Breast epithelium (tissue), 3 donors: ENCODE results near the gene CRTC3.

Experiments used
- CTCF ChIP-seq, 3 donors: fragments of 450-650 bp; IDR thresholded peaks; one replicate each; pipeline ENCODE4 v1.5.1; 2016 to 2017; ENCODE audit warnings: antibody characterized with exemption in 3 of 3, mild to moderate bottlenecking in 3 of 3, moderate library complexity in 3 of 3
- POLR2A ChIP-seq: fragments of 450-650 bp; IDR thresholded peaks from one replicate; pipeline ENCODE4 v1.6.1; 2016; ENCODE audit warnings: antibody characterized with exemption, mild to moderate bottlenecking, moderate library complexity

- TF ChIP-seq POLR2A (no peak), CTCF (IDR thresholded peaks at IDR 0.05) (no peak)
These were observed 43.2 kb downstream of the CRTC3 start for GRCh38 chr15:90572893-90573292.
